Motor neuron (in vitro differentiated cells): ENCODE data around the gene MEIOC. TPM values are rescaled to one million over a fixed set of nuclear protein-coding genes. Genes with fewer than 3 reads are reported as not detected.
"Not testable (repeated sequence)": the region's sequence is repeated elsewhere in the genome, so short reads cannot be mapped to it uniquely, and the experiment has no call there.

Experiments used
- ATAC-seq, 8 experiments: fragments of 200-7000 bp; cut with Tn5 transposase; replicated peaks in 6 of 8; 2 replicates each; pipeline ENCODE4 v1.8.0; 2021; ENCODE audit warnings: mild to moderate bottlenecking in 8 of 8, moderate library complexity in 8 of 8
- H3K27ac ChIP-seq, 2 donors: fragments of 250-450 bp; sonication (Bioruptor Pico); 2 replicates each; pipeline ENCODE4 v1.9.0; 2021; ENCODE audit warnings: antibody characterized with exemption in 2 of 2, mild to moderate bottlenecking in 2 of 2, moderate library complexity in 1 of 2
- H3K4me1 ChIP-seq, 2 donors: fragments of 250-450 bp; sonication (Bioruptor Pico); replicated peaks in 1 of 2; 2 replicates each; pipeline ENCODE4 v1.6.1; 2021; ENCODE audit warnings: antibody characterized with exemption in 2 of 2, mild to moderate bottlenecking in 2 of 2, moderate library complexity in 1 of 2
- H3K4me3 ChIP-seq, 5 donors: fragments of 250-450 bp; sonication (Bioruptor Pico); 2 replicates each; pipeline ENCODE4 v1.9.0; 2021; ENCODE audit warnings: antibody characterized with exemption in 5 of 5, mild to moderate bottlenecking in 5 of 5, moderate library complexity in 4 of 5
- WGBS, 10 experiments: fragments of 450-650 bp; shearing (Covaris generic); methylation state at CpG; one replicate each; pipeline ENCODE4 v1.0.0; 2022; 5-methylcytosine and 5-hydroxymethylcytosine counted together
- in situ Hi-C, 9 experiments: fragments of 400-800 bp; cut with MboI; loops; one replicate each; pipeline ENCODE4 v1.15.0; 2021; ENCODE audit warnings: low sequenced_read_pairs in 9 of 9, low pct_unique_long_range_greater_than_20kb in 2 of 9; ENCODE audit not compliant: unreplicated experiment in 9 of 9
- total RNA-seq, 8 experiments: library from RNA; unstranded; fragments of 300-600 nt; gene quantifications; 2 replicates each; pipeline versions ENCODE4 v1.2.3 to v1.2.4, GENCODE V29; 2022

The MEIOC gene
- total RNA-seq, 8 experiments from 2014 or later: 0.81 to 2.5 (median 1.0) TPM

DNA sequence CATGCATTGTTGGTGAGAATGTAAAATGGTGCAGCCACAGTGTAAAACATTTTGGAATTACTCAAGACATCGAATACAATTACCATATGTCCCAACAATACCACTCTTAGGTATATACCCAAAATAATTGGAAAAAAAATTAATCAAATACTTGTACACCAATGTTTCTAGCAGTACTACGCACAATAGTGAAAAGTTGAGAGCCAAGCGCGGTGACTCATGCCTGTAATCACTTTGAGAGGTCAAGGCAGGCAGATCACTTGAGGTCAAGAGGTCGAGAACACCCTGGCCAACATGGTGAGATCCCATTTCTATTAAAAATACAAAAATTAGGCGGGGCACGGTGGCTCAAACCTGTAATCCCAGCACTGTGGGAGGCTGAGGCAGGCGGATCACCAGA, 3.5 kb upstream of the MEIOC start:
- ATAC-seq: no peak
- WGBS, 10 experiments: 56 to 100% (median 86%) methylated on average over 1 to 8 of the region's 8 CpGs
- Histone ChIP-seq H3K4me3 (no peak overlapping the region), H3K4me1 (no peaks in the 10 kb centered on the region), H3K27ac (no peak overlapping the region)
- in situ Hi-C loops: loop anchor here in 1 of 9 experiments (25.0 kb wide), 1 partner anchor 240 kb away; no protein-coding TSS in a partner anchor

DNA sequence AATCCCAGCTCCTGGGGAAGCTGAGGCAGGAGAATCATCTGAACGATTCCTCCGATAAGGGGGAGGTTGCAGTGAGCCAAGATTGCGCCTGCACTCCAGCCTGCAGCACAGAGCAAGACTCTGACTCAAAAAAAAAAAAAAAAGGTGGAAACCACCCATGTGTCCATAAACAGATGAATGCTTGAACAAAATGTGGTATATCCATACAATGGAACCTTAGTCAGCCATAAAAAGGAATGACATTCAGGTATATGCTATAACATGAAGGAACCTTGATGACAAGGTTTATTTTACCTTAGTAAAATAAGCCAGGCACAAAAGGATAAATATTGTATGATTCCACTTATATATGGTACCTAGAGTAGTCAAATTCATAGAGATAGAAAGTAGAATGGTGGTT, 2.9 kb upstream of the MEIOC start:
- Histone ChIP-seq H3K4me1 (no peaks in the 10 kb centered on the region), H3K4me3 (no peak overlapping the region), H3K27ac (no peak overlapping the region)
- ATAC-seq: no peak
- in situ Hi-C loops: loop anchor here in 1 of 9 experiments (25.0 kb wide), 1 partner anchor 241 kb away; no protein-coding TSS in a partner anchor
- 20 to 100% (median 94%) methylated on average over 1 to 3 of the region's 3 CpGs; no CpG with 5 or more reads in 2 of the 10 experiments for WGBS, 10 experiments

- H3K4me3 ChIP-seq: no peak overlapping the region
- no peak overlapping the region for H3K27ac ChIP-seq
- WGBS, 10 experiments: 80 to 100% (median 80%) methylated on average over 1 of the region's 1 CpG; no CpG with 5 or more reads in 7 of the 10 experiments
- in situ Hi-C loops: loop anchor here in 1 of 9 experiments (25.0 kb wide), 1 partner anchor 242 kb away; no protein-coding TSS in a partner anchor
- ATAC-seq: no peak
- no peaks in the 10 kb centered on the region for H3K4me1 ChIP-seq
These were observed 2.3 kb upstream of the MEIOC start for GRCh38 chr17:44653954-44654353.

DNA sequence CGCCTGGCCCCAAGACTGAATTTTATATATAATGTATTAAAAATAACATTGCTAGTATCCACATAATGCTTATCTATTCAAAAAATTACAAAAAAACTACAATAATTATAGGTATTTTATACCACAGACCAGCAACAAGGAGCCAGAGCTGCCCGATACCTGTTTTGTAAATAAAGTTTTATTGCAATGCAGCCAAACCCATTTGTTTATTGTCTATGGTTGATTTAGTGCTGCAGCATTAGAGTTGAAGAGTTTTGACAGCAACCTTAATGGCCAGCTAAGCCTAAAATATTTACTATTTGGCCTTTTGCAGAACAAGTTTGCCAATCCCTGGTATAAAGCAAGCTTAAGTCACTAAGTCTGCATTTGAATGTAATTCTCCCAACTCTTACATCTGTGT, 5.6 kb downstream of the MEIOC start:
- in situ Hi-C loops: loop anchor here in 1 of 9 experiments (25.0 kb wide), 1 partner anchor 250 kb away; no protein-coding TSS in a partner anchor
- Histone ChIP-seq H3K4me1 (no peaks in the 10 kb centered on the region), H3K4me3 (no peak overlapping the region), H3K27ac (no peak overlapping the region)
- 84 to 100% (median 100%) methylated on average over 1 to 2 of the region's 2 CpGs; no CpG with 5 or more reads in 4 of the 10 experiments for WGBS, 10 experiments
- ATAC-seq: no peak

DNA sequence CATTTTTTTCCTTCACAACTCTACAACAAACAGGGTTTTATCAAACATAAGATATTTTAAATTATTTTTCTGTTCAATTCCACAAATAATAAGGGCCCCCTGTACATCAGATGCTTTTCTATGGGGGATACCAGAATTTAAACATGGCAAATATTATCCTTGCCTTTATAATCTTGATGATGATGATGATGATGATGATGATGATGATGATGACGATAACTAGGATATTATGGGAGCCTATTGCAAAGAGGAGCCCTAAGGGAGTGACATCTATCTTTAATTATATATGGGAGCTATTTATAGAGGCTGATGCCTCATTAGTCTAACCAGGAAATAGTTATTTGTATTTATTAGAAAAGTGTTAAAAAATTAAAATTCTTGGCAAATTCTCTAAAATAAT, 6.8 kb downstream of the MEIOC start:
- H3K27ac ChIP-seq: no peak overlapping the region
- no peak for ATAC-seq
- in situ Hi-C loops: loop anchor here in 1 of 9 experiments (25.0 kb wide), 1 partner anchor 251 kb away; no protein-coding TSS in a partner anchor
- WGBS, 10 experiments: 25 to 91% (median 73%) methylated on average over 1 of the region's 1 CpG; no CpG with 5 or more reads in 2 of the 10 experiments
- no peaks in the 10 kb centered on the region for H3K4me1 ChIP-seq
- H3K4me3 ChIP-seq: no peak overlapping the region

GRCh38 chr17:44664867-44665266, 8.6 kb downstream of the MEIOC start:
- ATAC-seq: no peak
- no peaks in the 10 kb centered on the region for H3K4me1 ChIP-seq
- H3K27ac ChIP-seq: no peak overlapping the region
- no peak overlapping the region for H3K4me3 ChIP-seq
- in situ Hi-C loops: loop anchor here in 1 of 9 experiments (25.0 kb wide), 1 partner anchor 253 kb away; no protein-coding TSS in a partner anchor
- 50 to 100% (median 90%) methylated on average over 1 of the region's 1 CpG; no CpG with 5 or more reads in 4 of the 10 experiments for WGBS, 10 experiments

DNA sequence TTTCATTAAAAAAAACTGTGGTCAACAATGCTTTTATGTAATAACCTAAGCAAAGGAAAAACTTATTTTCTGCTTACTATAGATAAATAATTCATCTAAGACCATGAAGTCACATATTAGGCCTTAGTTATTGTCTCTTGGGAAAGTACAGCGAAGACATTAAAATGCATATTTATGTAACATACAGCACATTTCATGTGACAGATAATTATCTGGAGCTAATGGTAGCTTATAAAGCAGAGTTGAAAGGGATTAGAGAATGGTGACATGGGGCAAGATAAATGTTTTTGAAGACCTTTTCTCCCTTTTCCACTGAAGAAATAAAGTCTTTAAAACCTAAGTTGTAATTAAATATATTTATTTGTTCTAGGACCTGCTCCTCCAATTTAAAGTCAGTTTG, 9.7 kb downstream of the MEIOC start:
- no peak for ATAC-seq
- Histone ChIP-seq H3K4me3 (no peak overlapping the region), H3K27ac (no peak overlapping the region), H3K4me1 (no peaks in the 10 kb centered on the region)
- WGBS, 10 experiments: 60 to 100% (median 86%) methylated on average over 1 of the region's 1 CpG; no CpG with 5 or more reads in 1 of the 10 experiments
- in situ Hi-C loops: loop anchor here in 1 of 9 experiments (25.0 kb wide), 1 partner anchor 254 kb away; no protein-coding TSS in a partner anchor

DNA sequence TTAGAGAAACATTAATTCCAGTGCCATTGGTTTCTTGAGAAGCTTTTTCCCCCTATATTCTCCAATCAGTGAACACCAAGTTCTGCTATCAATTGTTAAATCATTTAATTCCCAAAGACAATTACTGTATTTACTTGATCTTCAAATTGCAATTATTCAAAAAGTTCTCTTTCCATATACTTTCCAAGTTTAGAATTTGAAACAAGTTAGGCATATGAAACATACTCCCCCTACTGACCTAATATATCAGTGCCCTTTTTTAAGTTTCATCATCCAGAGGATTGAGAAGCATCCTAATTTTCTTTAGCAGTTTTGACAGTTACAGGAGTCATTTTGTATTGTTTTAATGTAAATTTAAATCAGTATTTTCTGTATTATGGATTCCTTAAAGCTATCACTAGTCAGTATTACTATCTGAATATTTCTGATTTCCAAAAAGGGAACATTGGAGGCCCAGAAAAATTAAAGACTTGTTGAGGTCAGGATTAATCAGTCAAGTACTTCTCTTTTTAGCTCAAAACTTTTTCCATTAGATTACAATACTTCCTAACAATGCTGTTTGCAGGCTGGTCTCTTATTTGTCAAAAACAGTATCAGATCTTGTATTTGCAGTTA, 16.3 kb downstream of the MEIOC start:
- in situ Hi-C loops: loop anchor here in 1 of 9 experiments (25.0 kb wide), 1 partner anchor 260 kb away; no protein-coding TSS in a partner anchor
- ATAC-seq: peak in 3 of 8 experiments; percentile 21 to 38 (median 36)

GRCh38 chr17:44673893-44674292, 17.6 kb downstream of the MEIOC start:
- 77 to 100% (median 91%) methylated on average over 2 of the region's 2 CpGs; no CpG with 5 or more reads in 2 of the 10 experiments for WGBS, 10 experiments
- H3K27ac ChIP-seq: no peak overlapping the region
- no peak overlapping the region for H3K4me3 ChIP-seq
- no peaks in the 10 kb centered on the region for H3K4me1 ChIP-seq
- in situ Hi-C loops: loop anchor here in 1 of 9 experiments (25.0 kb wide), 1 partner anchor 262 kb away; no protein-coding TSS in a partner anchor
- ATAC-seq: no peak

More for the DNA sequence above, 16.3 kb downstream of the MEIOC start:
- Histone ChIP-seq H3K4me1 (no peaks in the 10 kb centered on the region), H3K4me3 (no peak overlapping the region), H3K27ac (no peak overlapping the region)

- H3K4me1 ChIP-seq: no peaks in the 10 kb centered on the region
- no peak overlapping the region for H3K27ac ChIP-seq
- in situ Hi-C loops: no loop called here
- ATAC-seq: peak in 3 of 8 experiments; percentile 77 to 87 (median 85)
- no peak overlapping the region for H3K4me3 ChIP-seq
- WGBS, 10 experiments: 50 to 81% (median 53%) methylated on average over 2 of the region's 2 CpGs; no CpG with 5 or more reads in 4 of the 10 experiments
These were observed 20.9 kb downstream of the MEIOC start for GRCh38 chr17:44677136-44677535.

GRCh38 chr17:44683303-44683702, 27.0 kb downstream of the MEIOC start:
- in situ Hi-C loops, ATAC-seq, H3K4me1 ChIP-seq, H3K4me3 ChIP-seq, H3K27ac ChIP-seq: not testable (repeated sequence)
- WGBS, 10 experiments: 76 to 100% (median 95%) methylated on average over 1 to 4 of the region's 4 CpGs

DNA sequence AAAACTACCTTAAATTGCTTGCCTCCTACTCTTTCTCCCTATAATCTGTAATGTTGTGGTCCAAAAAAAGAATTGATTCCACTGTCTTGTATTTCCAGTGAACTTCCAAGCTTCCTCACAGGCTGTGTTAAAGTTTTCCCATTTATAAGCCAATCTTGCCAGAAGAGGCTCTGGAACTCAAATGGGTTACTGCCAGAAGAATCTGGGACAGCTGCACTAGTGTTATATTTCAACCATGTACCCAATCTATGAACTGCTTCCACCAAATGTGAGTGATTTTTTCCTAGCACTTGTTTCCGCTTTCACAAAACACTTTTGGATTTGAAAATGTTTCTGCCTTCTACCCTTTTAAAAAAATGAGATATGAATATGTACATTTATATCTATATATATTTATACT, 31.5 kb downstream of the MEIOC start:
- WGBS, 10 experiments: 18 to 100% (median 94%) methylated on average over 1 of the region's 1 CpG; no CpG with 5 or more reads in 4 of the 10 experiments
- no peak overlapping the region for H3K27ac ChIP-seq
- peaks cover 8 to 11% of the 10 kb centered on the region in 2 donors for H3K4me1 ChIP-seq
- no peak overlapping the region for H3K4me3 ChIP-seq
- in situ Hi-C loops: no loop called here
- no peak for ATAC-seq

DNA sequence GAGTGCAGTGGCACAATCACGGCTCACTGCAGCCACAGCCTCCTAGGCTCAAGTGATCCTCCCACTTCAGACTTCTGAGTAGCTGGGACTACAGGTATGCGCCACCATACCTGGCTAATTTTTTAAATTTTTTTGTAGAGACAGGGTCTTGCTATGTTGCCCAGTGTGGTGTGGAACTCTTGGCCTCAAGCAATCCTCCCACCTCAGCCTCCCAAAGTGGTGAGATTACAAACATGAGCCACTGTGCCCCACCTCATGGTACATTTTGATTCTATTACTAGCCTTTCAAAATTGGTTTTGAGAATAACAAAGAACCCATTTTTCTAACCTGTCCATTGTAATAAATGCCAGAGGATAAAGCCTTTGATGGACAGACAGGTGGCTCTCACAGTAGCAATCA, 31.9 kb downstream of the MEIOC start:
- no peak overlapping the region for H3K27ac ChIP-seq
- H3K4me1 ChIP-seq: peaks cover 8 to 11% of the 10 kb centered on the region in 2 donors
- H3K4me3 ChIP-seq: peak overlapping the region in 3 of 5 donors; percentile 78 to 86 (median 85)
- in situ Hi-C loops: no loop called here
- WGBS, 10 experiments: 0 to 100% (median 50%) methylated on average over 1 to 2 of the region's 2 CpGs; no CpG with 5 or more reads in 5 of the 10 experiments
- no peak for ATAC-seq
